Activated T-cell treated with anti-CD3 and anti-CD28 coated beads, Interleukin-2, amount 50 U/mL, for 4 hours (primary cell): ENCODE measurements around the gene MYO1D. TPM values are rescaled to one million over a fixed set of nuclear protein-coding genes. Genes with fewer than 3 reads are reported as not detected.
A peak's percentile ranks its signal among the peaks of the same experiment; 100 is the strongest.

Source experiments
- ATAC-seq, 2 donors: fragments of 200-7000 bp; cut with Tn5 transposase; one replicate each; pipeline ENCODE4 v1.10.0; 2021
- DNase-seq: peaks from one replicate; pipeline ENCODE4 v3.0.0-alpha.2; 2020
- H3K27me3 Mint-ChIP-seq: one replicate; pipeline ENCODE4 v1.8.0; 2021; ENCODE audit warnings: low read depth, mixed read lengths
- H3K36me3 Mint-ChIP-seq: one replicate; pipeline ENCODE4 v1.8.0; 2022; ENCODE audit warnings: mixed read lengths; ENCODE audit not compliant: insufficient read depth
- H3K4me1 Mint-ChIP-seq: one replicate; pipeline ENCODE4 v1.8.0; 2021; ENCODE audit warnings: low read depth, mixed read lengths
- H3K4me3 Mint-ChIP-seq: one replicate; pipeline ENCODE4 v1.8.0; 2021; ENCODE audit warnings: mild to moderate bottlenecking, moderate library complexity, mixed read lengths
- H3K9me3 Mint-ChIP-seq: one replicate; pipeline ENCODE4 v1.8.0; 2021; ENCODE audit warnings: mixed read lengths
- total RNA-seq, 3 donors: library from RNA; stranded (reverse); gene quantifications; one replicate each; pipeline ENCODE4 v1.2.1, GENCODE V29; 2021

Gene MYO1D
- total RNA-seq, 3 donors from 2014 or later: 8.5 to 14.6 (median 10.6) TPM

- peaks cover 21% of the 10 kb centered on the region for H3K36me3 Mint-ChIP-seq
- peaks cover 34% of the 10 kb centered on the region for H3K4me1 Mint-ChIP-seq
- H3K9me3 Mint-ChIP-seq: no peaks in the 10 kb centered on the region
- no peaks in the 10 kb centered on the region for H3K27me3 Mint-ChIP-seq
- H3K4me3 Mint-ChIP-seq: peak overlapping the region; percentile 65
- ATAC-seq (no peak), DNase-seq (no peak)
These were observed 391.4 kb downstream of the MYO1D start for GRCh38 chr17:32485261-32486110.

- no peak for DNase-seq
- peaks cover 26% of the 10 kb centered on the region for H3K4me1 Mint-ChIP-seq
- peaks cover 21% of the 10 kb centered on the region for H3K36me3 Mint-ChIP-seq
- no peak for ATAC-seq
- no peaks in the 10 kb centered on the region for H3K27me3 Mint-ChIP-seq
- no peak overlapping the region for H3K4me3 Mint-ChIP-seq
- H3K9me3 Mint-ChIP-seq: no peaks in the 10 kb centered on the region
These were observed 392.3 kb downstream of the MYO1D start for GRCh38 chr17:32484628-32485027.

- Mint-ChIP-seq H3K4me3 (no peak overlapping the region), H3K36me3 (peaks cover 26% of the 10 kb centered on the region)
These were observed 392.9 kb downstream of the MYO1D start for GRCh38 chr17:32484041-32484461.

GRCh38 chr17:32483451-32484019, 393.4 kb downstream of the MYO1D start:
- H3K4me1 Mint-ChIP-seq: peaks cover 15% of the 10 kb centered on the region
- no peaks in the 10 kb centered on the region for H3K9me3 Mint-ChIP-seq
- ATAC-seq: no peak
- no peaks in the 10 kb centered on the region for H3K27me3 Mint-ChIP-seq
- peak overlapping the region; percentile 19 for H3K4me3 Mint-ChIP-seq
- peaks cover 29% of the 10 kb centered on the region for H3K36me3 Mint-ChIP-seq
- no peak for DNase-seq

More at GRCh38 chr17:32484041-32484461, 392.9 kb downstream of the MYO1D start:
- ATAC-seq (no peak), DNase-seq (no peak)
- peaks cover 20% of the 10 kb centered on the region for H3K4me1 Mint-ChIP-seq
- H3K9me3 Mint-ChIP-seq: no peaks in the 10 kb centered on the region
- H3K27me3 Mint-ChIP-seq: no peaks in the 10 kb centered on the region

- Mint-ChIP-seq H3K4me3 (no peak overlapping the region), H3K27me3 (no peaks in the 10 kb centered on the region), H3K36me3 (peaks cover 29% of the 10 kb centered on the region), H3K9me3 (no peaks in the 10 kb centered on the region), H3K4me1 (peaks cover 7% of the 10 kb centered on the region)
- DNase-seq: no peak
- ATAC-seq: no peak
These were observed 394.2 kb downstream of the MYO1D start for GRCh38 chr17:32482568-32483320.

- Mint-ChIP-seq H3K9me3 (no peaks in the 10 kb centered on the region), H3K27me3 (no peaks in the 10 kb centered on the region), H3K36me3 (peaks cover 41% of the 10 kb centered on the region), H3K4me3 (no peak overlapping the region), H3K4me1 (peaks cover 4% of the 10 kb centered on the region)
- DNase-seq (no peak), ATAC-seq (no peak)
These were observed 395.7 kb downstream of the MYO1D start for GRCh38 chr17:32481193-32481592.

GRCh38 chr17:32479074-32479617, 397.8 kb downstream of the MYO1D start:
- Mint-ChIP-seq H3K4me3 (no peak overlapping the region), H3K36me3 (peaks cover 56% of the 10 kb centered on the region), H3K27me3 (no peaks in the 10 kb centered on the region), H3K4me1 (peaks cover 11% of the 10 kb centered on the region), H3K9me3 (no peaks in the 10 kb centered on the region)
- DNase-seq (no peak), ATAC-seq (no peak)

- ATAC-seq (no peak), DNase-seq (no peak)
- peaks cover 61% of the 10 kb centered on the region for H3K36me3 Mint-ChIP-seq
- H3K4me3 Mint-ChIP-seq: no peak overlapping the region
- peaks cover 8% of the 10 kb centered on the region for H3K4me1 Mint-ChIP-seq
- H3K27me3 Mint-ChIP-seq: no peaks in the 10 kb centered on the region
- H3K9me3 Mint-ChIP-seq: no peaks in the 10 kb centered on the region
These were observed 399.7 kb downstream of the MYO1D start for GRCh38 chr17:32477220-32477619.

GRCh38 chr17:32475258-32475657, 401.7 kb downstream of the MYO1D start:
- no peak for ATAC-seq
- H3K9me3 Mint-ChIP-seq: no peaks in the 10 kb centered on the region
- peaks cover 8% of the 10 kb centered on the region for H3K4me1 Mint-ChIP-seq
- DNase-seq: no peak
- H3K36me3 Mint-ChIP-seq: peaks cover 61% of the 10 kb centered on the region
- H3K27me3 Mint-ChIP-seq: no peaks in the 10 kb centered on the region
- no peak overlapping the region for H3K4me3 Mint-ChIP-seq

- H3K9me3 Mint-ChIP-seq: no peaks in the 10 kb centered on the region
- no peak overlapping the region for H3K4me3 Mint-ChIP-seq
- no peaks in the 10 kb centered on the region for H3K27me3 Mint-ChIP-seq
- H3K4me1 Mint-ChIP-seq: peaks cover 8% of the 10 kb centered on the region
- peaks cover 56% of the 10 kb centered on the region for H3K36me3 Mint-ChIP-seq
- ATAC-seq (no peak), DNase-seq (no peak)
These were observed 405.3 kb downstream of the MYO1D start for GRCh38 chr17:32471652-32472051.

- Mint-ChIP-seq H3K27me3 (no peaks in the 10 kb centered on the region), H3K4me1 (peaks cover 10% of the 10 kb centered on the region), H3K9me3 (no peaks in the 10 kb centered on the region), H3K36me3 (peaks cover 56% of the 10 kb centered on the region), H3K4me3 (no peak overlapping the region)
- ATAC-seq (no peak), DNase-seq (no peak)
These were observed 406.3 kb downstream of the MYO1D start for GRCh38 chr17:32470405-32471167.

GRCh38 chr17:32467949-32468348, 409.0 kb downstream of the MYO1D start:
- peaks cover 43% of the 10 kb centered on the region for H3K36me3 Mint-ChIP-seq
- peaks cover 2% of the 10 kb centered on the region for H3K4me1 Mint-ChIP-seq
- H3K27me3 Mint-ChIP-seq: no peaks in the 10 kb centered on the region
- DNase-seq (no peak), ATAC-seq (no peak)
- H3K9me3 Mint-ChIP-seq: no peaks in the 10 kb centered on the region
- H3K4me3 Mint-ChIP-seq: no peak overlapping the region

- Mint-ChIP-seq H3K4me1 (peaks cover 15% of the 10 kb centered on the region), H3K36me3 (peaks cover 45% of the 10 kb centered on the region), H3K27me3 (no peaks in the 10 kb centered on the region), H3K9me3 (no peaks in the 10 kb centered on the region), H3K4me3 (no peak overlapping the region)
- ATAC-seq: no peak
- DNase-seq: no peak
These were observed 412.6 kb downstream of the MYO1D start for GRCh38 chr17:32464374-32464773.

GRCh38 chr17:32463304-32463703, 413.6 kb downstream of the MYO1D start:
- no peaks in the 10 kb centered on the region for H3K9me3 Mint-ChIP-seq
- no peak overlapping the region for H3K4me3 Mint-ChIP-seq
- H3K36me3 Mint-ChIP-seq: peaks cover 47% of the 10 kb centered on the region
- DNase-seq: no peak
- H3K4me1 Mint-ChIP-seq: peaks cover 21% of the 10 kb centered on the region
- H3K27me3 Mint-ChIP-seq: no peaks in the 10 kb centered on the region
- no peak for ATAC-seq
